Measurements from ENCODE around the gene ZNF536. TPM values are rescaled to one million over a fixed set of nuclear protein-coding genes. Genes with fewer than 3 reads are reported as not detected.

ZNF536 gene
- total RNA-seq, 2 donors from 2014 or later, result not detected

GRCh38 chr19:30567536-30568232 lies 195.5 kb downstream of the ZNF536 start:
- ATAC-seq (replicated peaks), result no peak
- peaks cover 3% of the 10 kb centered on the region for H3K27me3 Mint-ChIP-seq
- no peaks in the 10 kb centered on the region for H3K4me1 Mint-ChIP-seq
- H3K36me3 Mint-ChIP-seq (ENCODE audit: low read depth), result no peaks in the 10 kb centered on the region
- H3K4me3 Mint-ChIP-seq, result no peak overlapping the region
- no peaks in the 10 kb centered on the region for H3K9me3 Mint-ChIP-seq
- H3K27ac Mint-ChIP-seq, result no peak overlapping the region

DNA sequence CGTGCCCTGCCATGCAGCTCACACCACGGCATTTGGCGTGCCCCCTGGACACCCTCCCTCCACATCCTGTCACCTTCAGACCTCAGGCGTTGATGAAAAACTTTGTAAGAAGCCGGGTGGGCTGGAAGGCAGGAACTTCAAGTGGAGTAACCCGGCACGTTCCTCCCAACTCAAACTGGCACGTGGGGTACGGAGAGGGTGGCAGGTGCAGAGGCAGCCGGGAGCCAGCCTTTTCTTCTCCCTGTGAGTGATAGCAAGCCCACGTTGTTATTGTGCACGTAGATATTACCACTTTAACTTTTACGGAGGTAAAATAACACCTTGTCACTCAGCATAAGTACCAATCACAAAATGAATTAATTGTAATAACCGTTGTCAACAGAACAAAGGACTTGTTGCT lies 198.0 kb downstream of the ZNF536 start:
- Mint-ChIP-seq H3K27me3 (peaks cover 3% of the 10 kb centered on the region), H3K4me3 (no peak overlapping the region), H3K9me3 (no peaks in the 10 kb centered on the region), H3K27ac (no peak overlapping the region), H3K4me1 (no peaks in the 10 kb centered on the region), H3K36me3 (ENCODE audit: low read depth) (no peaks in the 10 kb centered on the region)
- ATAC-seq (replicated peaks), result no peak

DNA sequence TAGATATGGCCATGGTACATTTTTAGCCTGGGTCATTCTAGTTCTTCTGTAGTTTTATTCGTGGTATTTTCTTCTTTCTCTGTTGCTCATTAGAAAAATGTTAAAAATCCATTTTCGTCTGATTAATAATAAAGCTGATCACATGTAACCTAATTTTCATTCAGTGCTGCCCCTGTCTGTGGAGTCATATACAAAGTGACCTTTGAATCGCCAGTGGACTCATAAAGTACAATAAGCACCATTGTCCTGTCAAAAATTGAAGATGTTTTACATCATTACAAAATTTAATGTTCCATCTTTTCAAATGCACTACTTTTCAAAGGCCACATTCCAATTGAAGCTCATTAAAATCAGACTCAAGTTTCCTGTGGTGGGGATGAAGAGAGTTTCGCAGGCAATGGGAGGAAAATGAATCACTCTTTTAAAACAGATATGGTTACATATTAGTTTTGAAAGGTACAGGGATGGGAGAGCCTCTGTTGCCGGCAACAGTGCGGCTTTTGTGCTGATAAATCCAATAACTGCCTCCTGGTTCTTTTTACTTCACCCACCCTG lies 205.4 kb downstream of the ZNF536 start:
- ATAC-seq (replicated peaks), result no peak
- H3K27me3 Mint-ChIP-seq, result peaks cover 13% of the 10 kb centered on the region
- no peak overlapping the region for H3K4me3 Mint-ChIP-seq
- H3K36me3 Mint-ChIP-seq (ENCODE audit: low read depth), result no peaks in the 10 kb centered on the region
- no peaks in the 10 kb centered on the region for H3K4me1 Mint-ChIP-seq
- H3K27ac Mint-ChIP-seq, result no peak overlapping the region
- H3K9me3 Mint-ChIP-seq, result no peaks in the 10 kb centered on the region

DNA sequence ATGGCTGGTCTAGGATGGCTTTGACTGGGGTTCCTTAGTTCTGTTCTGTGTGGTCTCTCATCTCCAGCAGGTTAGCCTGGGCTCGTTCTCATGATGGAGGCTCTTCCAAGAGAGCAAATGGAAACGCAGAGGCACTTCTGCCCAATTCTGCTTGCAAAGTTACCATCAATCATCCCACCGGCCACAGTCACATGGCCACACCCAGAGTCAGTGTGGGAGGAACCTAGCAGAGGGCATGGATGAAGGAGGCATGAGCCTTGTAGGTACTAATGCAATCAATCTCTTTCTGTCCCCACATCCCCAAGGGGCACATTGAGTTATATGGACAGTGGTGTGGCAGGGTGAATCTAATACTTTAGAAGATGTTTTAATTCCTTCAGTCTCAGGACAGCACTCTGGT lies 207.2 kb downstream of the ZNF536 start:
- Mint-ChIP-seq H3K9me3 (no peaks in the 10 kb centered on the region), H3K27ac (no peak overlapping the region), H3K27me3 (peaks cover 13% of the 10 kb centered on the region), H3K4me3 (no peak overlapping the region), H3K36me3 (ENCODE audit: low read depth) (no peaks in the 10 kb centered on the region), H3K4me1 (no peaks in the 10 kb centered on the region)
- no peak for ATAC-seq (replicated peaks)

DNA sequence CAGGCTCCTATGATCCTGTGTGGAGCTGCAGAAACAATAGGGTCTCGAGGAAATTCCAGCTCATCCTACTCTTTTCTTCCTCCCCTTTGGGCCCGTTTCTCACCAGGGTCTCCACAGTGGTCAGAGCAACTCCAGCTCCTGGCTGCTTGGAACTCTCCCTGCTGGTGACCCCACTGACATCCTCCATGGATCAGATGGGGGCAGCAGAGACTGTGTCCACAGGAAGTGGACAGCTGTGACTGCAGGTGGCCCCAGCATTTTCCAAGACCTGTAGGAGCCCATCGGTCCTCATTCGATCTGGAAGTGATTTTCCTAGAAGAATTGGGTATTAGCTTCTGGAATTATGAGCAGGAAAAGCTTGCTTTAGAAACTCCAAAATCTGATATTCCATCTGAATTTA lies 208.5 kb downstream of the ZNF536 start:
- Mint-ChIP-seq H3K4me3 (no peak overlapping the region), H3K9me3 (no peaks in the 10 kb centered on the region), H3K27me3 (peaks cover 10% of the 10 kb centered on the region), H3K27ac (no peak overlapping the region), H3K36me3 (ENCODE audit: low read depth) (no peaks in the 10 kb centered on the region), H3K4me1 (no peaks in the 10 kb centered on the region)
- ATAC-seq (replicated peaks), result no peak

DNA sequence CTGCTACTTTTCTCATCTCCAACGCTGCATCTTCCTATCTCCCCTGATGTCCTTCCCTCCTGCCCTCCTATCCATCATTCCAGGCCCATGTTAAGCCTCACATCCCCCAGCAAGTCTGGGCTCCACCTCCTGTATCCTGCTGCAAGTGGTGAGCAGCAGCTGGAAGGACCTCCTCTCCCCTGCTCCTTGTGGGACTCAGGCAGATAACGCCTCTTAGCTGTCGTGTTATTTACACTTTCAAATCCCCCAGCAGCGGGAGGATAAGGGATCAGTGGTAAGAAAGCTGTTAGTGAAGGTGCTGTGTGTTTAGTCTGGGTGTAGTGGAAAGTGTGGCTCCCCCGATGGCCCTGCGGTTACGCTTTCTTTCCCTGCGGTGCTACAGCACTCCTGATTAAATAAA lies 211.9 kb downstream of the ZNF536 start:
- Mint-ChIP-seq H3K27ac (no peak overlapping the region), H3K4me1 (no peaks in the 10 kb centered on the region), H3K27me3 (peaks cover 7% of the 10 kb centered on the region), H3K9me3 (no peaks in the 10 kb centered on the region), H3K4me3 (no peak overlapping the region), H3K36me3 (ENCODE audit: low read depth) (no peaks in the 10 kb centered on the region)
- ATAC-seq (replicated peaks), result no peak

- Mint-ChIP-seq H3K4me1 (no peaks in the 10 kb centered on the region), H3K27me3 (no peaks in the 10 kb centered on the region), H3K4me3 (no peak overlapping the region), H3K36me3 (ENCODE audit: low read depth) (no peaks in the 10 kb centered on the region), H3K9me3 (no peaks in the 10 kb centered on the region), H3K27ac (no peak overlapping the region)
- ATAC-seq (replicated peaks), result no peak
Observed at GRCh38 chr19:30587869-30588268, 215.7 kb downstream of the ZNF536 start.

- ATAC-seq (replicated peaks), result no peak
- Mint-ChIP-seq H3K27me3 (no peaks in the 10 kb centered on the region), H3K27ac (no peak overlapping the region), H3K9me3 (no peaks in the 10 kb centered on the region), H3K36me3 (ENCODE audit: low read depth) (no peaks in the 10 kb centered on the region), H3K4me1 (no peaks in the 10 kb centered on the region), H3K4me3 (no peak overlapping the region)
Observed at GRCh38 chr19:30590596-30591229, 218.5 kb downstream of the ZNF536 start.

- Mint-ChIP-seq H3K4me1 (no peaks in the 10 kb centered on the region), H3K36me3 (ENCODE audit: low read depth) (no peaks in the 10 kb centered on the region), H3K9me3 (no peaks in the 10 kb centered on the region), H3K27ac (no peak overlapping the region), H3K27me3 (peaks cover 2% of the 10 kb centered on the region), H3K4me3 (no peak overlapping the region)
- ATAC-seq (replicated peaks), result no peak
Observed at GRCh38 chr19:30593356-30593755, 221.2 kb downstream of the ZNF536 start.

- H3K9me3 Mint-ChIP-seq, result no peaks in the 10 kb centered on the region
- no peaks in the 10 kb centered on the region for H3K4me1 Mint-ChIP-seq
- no peak overlapping the region for H3K27ac Mint-ChIP-seq
- H3K4me3 Mint-ChIP-seq, result no peak overlapping the region
- peaks cover 2% of the 10 kb centered on the region for H3K27me3 Mint-ChIP-seq
- no peak for ATAC-seq (replicated peaks)
- no peaks in the 10 kb centered on the region for H3K36me3 Mint-ChIP-seq (ENCODE audit: low read depth)
Observed at GRCh38 chr19:30593975-30594745, 222.0 kb downstream of the ZNF536 start.

DNA sequence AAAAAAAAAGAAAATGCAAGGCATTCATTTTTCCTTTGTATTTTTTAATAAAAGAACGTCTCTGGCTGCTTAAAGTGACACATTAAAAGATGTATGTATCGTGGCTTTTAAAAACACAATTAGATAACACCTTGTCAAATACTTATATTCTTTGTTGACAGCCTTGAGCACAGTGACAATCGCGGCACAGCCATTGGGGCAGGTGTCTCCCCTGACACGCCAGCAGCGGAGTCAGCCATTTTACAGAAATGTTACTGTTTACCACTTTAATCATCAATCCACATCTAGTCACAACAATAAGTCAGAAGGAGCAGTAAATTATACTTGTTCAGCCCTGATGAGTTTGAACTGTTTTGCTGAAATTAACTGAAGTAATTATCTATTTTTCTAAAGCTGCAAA lies 224.1 kb downstream of the ZNF536 start:
- H3K27me3 Mint-ChIP-seq, result peaks cover 2% of the 10 kb centered on the region
- no peaks in the 10 kb centered on the region for H3K4me1 Mint-ChIP-seq
- H3K9me3 Mint-ChIP-seq, result no peaks in the 10 kb centered on the region
- no peak overlapping the region for H3K27ac Mint-ChIP-seq
- H3K36me3 Mint-ChIP-seq (ENCODE audit: low read depth), result no peaks in the 10 kb centered on the region
- H3K4me3 Mint-ChIP-seq, result no peak overlapping the region
- no peak for ATAC-seq (replicated peaks)

GRCh38 chr19:30596813-30597399 lies 224.7 kb downstream of the ZNF536 start:
- peaks cover 2% of the 10 kb centered on the region for H3K27me3 Mint-ChIP-seq
- H3K36me3 Mint-ChIP-seq (ENCODE audit: low read depth), result no peaks in the 10 kb centered on the region
- H3K4me3 Mint-ChIP-seq, result no peak overlapping the region
- no peaks in the 10 kb centered on the region for H3K9me3 Mint-ChIP-seq
- no peaks in the 10 kb centered on the region for H3K4me1 Mint-ChIP-seq
- no peak overlapping the region for H3K27ac Mint-ChIP-seq
- no peak for ATAC-seq (replicated peaks)

DNA sequence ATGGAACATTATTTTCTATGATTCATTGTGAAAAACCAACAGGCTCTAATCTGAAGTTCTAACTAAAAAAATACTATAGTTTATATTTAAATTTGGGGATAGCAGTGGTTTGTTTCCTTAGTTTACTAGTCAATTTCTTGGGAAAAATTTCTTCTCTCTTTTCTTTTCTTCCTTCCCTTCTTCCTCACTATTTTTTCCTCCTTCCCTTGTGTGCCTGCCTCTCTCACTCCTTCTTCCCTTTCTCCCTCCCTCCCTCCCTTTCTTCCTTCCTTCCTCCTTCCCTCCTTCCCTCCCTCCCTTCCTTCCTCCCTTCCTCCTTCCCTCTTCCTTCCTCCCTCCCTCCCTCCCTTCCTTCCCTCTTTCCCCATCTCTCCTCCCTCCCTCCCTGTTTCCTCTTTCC lies 226.5 kb downstream of the ZNF536 start:
- Mint-ChIP-seq H3K36me3 (ENCODE audit: low read depth) (no peaks in the 10 kb centered on the region), H3K27me3 (peaks cover 5% of the 10 kb centered on the region), H3K9me3 (no peaks in the 10 kb centered on the region), H3K4me3 (no peak overlapping the region), H3K4me1 (no peaks in the 10 kb centered on the region), H3K27ac (no peak overlapping the region)
- no peak for ATAC-seq (replicated peaks)

GRCh38 chr19:30602661-30603350 lies 230.6 kb downstream of the ZNF536 start:
- no peak for ATAC-seq (replicated peaks)
- Mint-ChIP-seq H3K4me3 (no peak overlapping the region), H3K4me1 (no peaks in the 10 kb centered on the region), H3K9me3 (no peaks in the 10 kb centered on the region), H3K27ac (no peak overlapping the region), H3K36me3 (ENCODE audit: low read depth) (no peaks in the 10 kb centered on the region), H3K27me3 (peaks cover 8% of the 10 kb centered on the region)
